ENCODE measurements around the gene CAV2. TPM values are rescaled to one million over a fixed set of nuclear protein-coding genes. Genes with fewer than 3 reads are reported as not detected.

Gene CAV2
- total and polyA plus RNA-seq, 10 donors: 15.5 to 107 (median 72.7) TPM

- H3K36me3 ChIP-seq: no peaks in the 10 kb centered on the region
- no peak for DNase-seq
Measured at GRCh38 chr7:116516324-116516723, 16.8 kb downstream of the CAV2 start.

DNA sequence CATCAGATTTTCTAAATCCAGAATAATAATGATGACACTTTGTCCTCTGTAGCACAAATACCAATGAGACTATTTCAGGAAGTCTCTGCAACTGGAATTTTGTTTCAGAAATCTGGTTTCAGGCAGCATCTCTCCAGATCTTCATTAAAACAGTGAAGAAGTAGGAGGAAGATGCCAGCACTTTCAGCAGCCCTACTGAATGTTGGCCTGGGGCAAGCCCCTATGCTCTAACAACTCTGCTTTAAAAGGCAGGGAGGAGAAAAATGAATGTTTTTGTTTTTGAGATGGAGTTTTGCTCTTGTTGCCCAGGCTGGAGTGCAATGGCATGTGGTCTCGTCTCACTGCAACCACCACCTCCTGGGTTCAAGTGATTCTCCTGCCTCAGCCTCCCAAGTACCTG, 18.1 kb downstream of the CAV2 start:
- no peaks in the 10 kb centered on the region for H3K9me3 ChIP-seq
- WGBS, 5 donors: 89 to 100% (median 95%) methylated on average over 1 of the region's 1 CpG
- H3K4me1 ChIP-seq: peaks cover 0 to 6% (median 4%) of the 10 kb centered on the region in 6 donors
- no peak for TF ChIP-seq POLR2AphosphoS5 (IDR thresholded peaks at IDR 0.05)
- no peak for TF ChIP-seq POLR2A (IDR thresholded peaks at IDR 0.05)
- TF ChIP-seq, protein P1, sequence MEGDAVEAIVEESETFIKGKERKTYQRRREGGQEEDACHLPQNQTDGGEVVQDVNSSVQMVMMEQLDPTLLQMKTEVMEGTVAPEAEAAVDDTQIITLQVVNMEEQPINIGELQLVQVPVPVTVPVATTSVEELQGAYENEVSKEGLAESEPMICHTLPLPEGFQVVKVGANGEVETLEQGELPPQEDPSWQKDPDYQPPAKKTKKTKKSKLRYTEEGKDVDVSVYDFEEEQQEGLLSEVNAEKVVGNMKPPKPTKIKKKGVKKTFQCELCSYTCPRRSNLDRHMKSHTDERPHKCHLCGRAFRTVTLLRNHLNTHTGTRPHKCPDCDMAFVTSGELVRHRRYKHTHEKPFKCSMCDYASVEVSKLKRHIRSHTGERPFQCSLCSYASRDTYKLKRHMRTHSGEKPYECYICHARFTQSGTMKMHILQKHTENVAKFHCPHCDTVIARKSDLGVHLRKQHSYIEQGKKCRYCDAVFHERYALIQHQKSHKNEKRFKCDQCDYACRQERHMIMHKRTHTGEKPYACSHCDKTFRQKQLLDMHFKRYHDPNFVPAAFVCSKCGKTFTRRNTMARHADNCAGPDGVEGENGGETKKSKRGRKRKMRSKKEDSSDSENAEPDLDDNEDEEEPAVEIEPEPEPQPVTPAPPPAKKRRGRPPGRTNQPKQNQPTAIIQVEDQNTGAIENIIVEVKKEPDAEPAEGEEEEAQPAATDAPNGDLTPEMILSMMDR (IDR thresholded peaks at IDR 0.05 in 8 of 11, conservative IDR thresholded peaks at IDR 0.05 in 3 of 11): no peak
- no peak for DNase-seq
- intact Hi-C loops (cut with DNase I; ENCODE audit: low total_unique reads): no loop called here
- H3K27ac ChIP-seq: no peak overlapping the region
- H3K27me3 ChIP-seq (replicated peaks in 1 of 7): peaks cover 0 to 4% (median 0%) of the 10 kb centered on the region in 7 donors
- H3K4me3 ChIP-seq: no peak overlapping the region
- H3K36me3 ChIP-seq: no peaks in the 10 kb centered on the region

More at GRCh38 chr7:116516324-116516723, 16.8 kb downstream of the CAV2 start:
- H3K27me3 ChIP-seq (replicated peaks in 1 of 7): peaks cover 0 to 4% (median 0%) of the 10 kb centered on the region in 7 donors
- intact Hi-C loops (cut with DNase I; ENCODE audit: low total_unique reads): no loop called here
- H3K4me1 ChIP-seq: peaks cover 0 to 18% (median 11%) of the 10 kb centered on the region in 6 donors
- no peak overlapping the region for H3K4me3 ChIP-seq
- H3K9me3 ChIP-seq: no peaks in the 10 kb centered on the region
- H3K27ac ChIP-seq: no peak overlapping the region
- TF ChIP-seq POLR2AphosphoS5 (IDR thresholded peaks at IDR 0.05): no peak
- TF ChIP-seq, protein P1 (IDR thresholded peaks at IDR 0.05 in 8 of 11, conservative IDR thresholded peaks at IDR 0.05 in 3 of 11): no peak
- TF ChIP-seq POLR2A (IDR thresholded peaks at IDR 0.05): no peak

- no peak overlapping the region for H3K4me3 ChIP-seq
- no peak overlapping the region for H3K27ac ChIP-seq
- no peaks in the 10 kb centered on the region for H3K9me3 ChIP-seq
- TF ChIP-seq POLR2AphosphoS5 (IDR thresholded peaks at IDR 0.05): no peak
- peaks cover 0 to 12% (median 0%) of the 10 kb centered on the region in 7 donors for H3K27me3 ChIP-seq (replicated peaks in 1 of 7)
- no peak for DNase-seq
- peaks cover 0 to 6% (median 2%) of the 10 kb centered on the region in 6 donors for H3K4me1 ChIP-seq
- intact Hi-C loops (cut with DNase I; ENCODE audit: low total_unique reads): no loop called here
- H3K36me3 ChIP-seq: no peaks in the 10 kb centered on the region
Measured at GRCh38 chr7:116518961-116519360, 19.4 kb downstream of the CAV2 start.

DNA sequence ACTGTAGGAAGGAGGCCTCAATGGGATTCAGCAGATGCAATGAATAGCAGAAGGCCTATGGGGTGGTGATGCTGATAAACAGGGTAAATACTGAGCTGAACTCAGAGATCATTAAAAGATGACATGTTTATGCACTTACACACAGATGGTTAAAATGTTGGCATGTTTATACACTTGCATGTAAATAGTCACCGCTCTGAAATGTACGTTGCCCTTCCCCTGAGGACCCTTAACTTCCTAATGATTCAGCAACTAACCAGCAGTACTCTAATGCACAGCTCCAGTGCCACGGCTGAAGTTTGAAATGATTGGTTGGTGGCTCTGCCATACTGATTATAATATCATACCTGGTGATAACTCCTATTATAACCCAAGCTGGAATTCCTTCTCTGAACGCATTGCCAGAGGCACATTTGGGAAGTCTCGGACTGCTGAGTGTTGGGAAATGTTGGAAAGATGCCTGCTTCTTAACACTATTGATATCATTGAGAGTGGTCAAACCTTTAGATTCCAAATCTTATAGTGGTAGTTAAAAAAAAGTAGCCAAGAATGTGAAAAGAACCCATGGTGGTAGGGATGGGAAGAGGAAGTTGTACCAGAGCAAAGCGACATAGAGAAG, 21.6 kb downstream of the CAV2 start:
- WGBS, 5 donors: 82 to 92% (median 87%) methylated on average over 6 of the region's 6 CpGs
- no peaks in the 10 kb centered on the region for H3K9me3 ChIP-seq
- H3K27me3 ChIP-seq (replicated peaks in 1 of 7): peaks cover 0 to 34% (median 17%) of the 10 kb centered on the region in 7 donors
- H3K4me3 ChIP-seq: no peak overlapping the region
- no peak for TF ChIP-seq POLR2A (IDR thresholded peaks at IDR 0.05)
- TF ChIP-seq, protein P1 (IDR thresholded peaks at IDR 0.05 in 8 of 11, conservative IDR thresholded peaks at IDR 0.05 in 3 of 11): no peak
- TF ChIP-seq POLR2AphosphoS5 (IDR thresholded peaks at IDR 0.05): no peak
- H3K27ac ChIP-seq: no peak overlapping the region
- H3K36me3 ChIP-seq: no peaks in the 10 kb centered on the region
- no peak for DNase-seq
- intact Hi-C loops (cut with DNase I; ENCODE audit: low total_unique reads): loop anchor here (10.0 kb wide), 2 partner anchors 64 to 266 kb away; no protein-coding TSS in a partner anchor
- H3K4me1 ChIP-seq: peaks cover 0 to 25% (median 22%) of the 10 kb centered on the region in 6 donors

Measured in spleen (tissue), 11 donors.